NCI-H1048 (cell line): Measurements from ENCODE around the gene GHSR.

Experiments
- DNase-seq: peaks from one replicate; lab custom pipeline; 2025; lab: John Stamatoyannopoulos, UW

Gene GHSR, protein sequence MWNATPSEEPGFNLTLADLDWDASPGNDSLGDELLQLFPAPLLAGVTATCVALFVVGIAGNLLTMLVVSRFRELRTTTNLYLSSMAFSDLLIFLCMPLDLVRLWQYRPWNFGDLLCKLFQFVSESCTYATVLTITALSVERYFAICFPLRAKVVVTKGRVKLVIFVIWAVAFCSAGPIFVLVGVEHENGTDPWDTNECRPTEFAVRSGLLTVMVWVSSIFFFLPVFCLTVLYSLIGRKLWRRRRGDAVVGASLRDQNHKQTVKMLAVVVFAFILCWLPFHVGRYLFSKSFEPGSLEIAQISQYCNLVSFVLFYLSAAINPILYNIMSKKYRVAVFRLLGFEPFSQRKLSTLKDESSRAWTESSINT

DNA sequence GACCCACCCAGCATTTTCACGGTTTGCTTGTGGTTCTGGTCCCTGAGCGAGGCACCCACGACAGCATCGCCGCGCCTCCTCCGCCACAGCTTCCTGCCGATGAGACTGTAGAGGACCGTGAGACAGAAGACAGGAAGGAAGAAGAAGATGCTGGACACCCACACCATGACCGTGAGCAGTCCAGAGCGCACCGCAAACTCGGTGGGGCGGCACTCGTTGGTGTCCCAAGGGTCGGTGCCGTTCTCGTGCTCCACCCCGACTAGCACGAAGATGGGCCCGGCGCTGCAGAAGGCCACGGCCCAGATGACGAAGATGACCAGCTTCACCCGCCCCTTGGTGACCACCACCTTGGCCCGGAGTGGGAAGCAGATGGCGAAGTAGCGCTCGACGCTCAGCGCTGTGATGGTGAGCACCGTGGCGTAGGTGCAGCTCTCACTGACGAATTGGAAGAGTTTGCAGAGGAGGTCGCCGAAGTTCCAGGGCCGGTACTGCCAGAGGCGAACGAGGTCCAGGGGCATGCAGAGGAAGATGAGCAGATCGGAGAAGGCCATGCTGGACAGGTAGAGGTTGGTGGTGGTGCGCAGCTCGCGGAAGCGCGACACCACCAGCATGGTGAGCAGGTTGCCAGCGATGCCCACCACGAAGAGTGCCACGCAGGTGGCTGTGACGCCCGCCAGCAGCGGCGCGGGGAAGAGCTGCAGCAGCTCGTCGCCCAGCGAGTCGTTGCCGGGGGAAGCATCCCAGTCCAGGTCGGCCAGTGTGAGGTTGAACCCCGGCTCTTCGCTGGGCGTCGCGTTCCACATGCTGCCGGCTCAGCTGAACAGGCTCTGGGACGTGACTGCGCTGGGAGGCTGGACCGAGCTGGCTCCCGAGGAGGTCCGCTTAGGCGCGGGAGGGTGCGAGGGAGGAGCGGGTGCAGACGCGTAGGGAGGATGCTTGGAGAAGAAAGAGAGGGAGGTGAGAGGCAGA lies at the start of gene GHSR:
TSS of gene GHSR (minus strand) at position 846 of the 969 bp plus-strand sequence. CDS start at position 803, 43 bp downstream.
- no peak for DNase-seq

DNA sequence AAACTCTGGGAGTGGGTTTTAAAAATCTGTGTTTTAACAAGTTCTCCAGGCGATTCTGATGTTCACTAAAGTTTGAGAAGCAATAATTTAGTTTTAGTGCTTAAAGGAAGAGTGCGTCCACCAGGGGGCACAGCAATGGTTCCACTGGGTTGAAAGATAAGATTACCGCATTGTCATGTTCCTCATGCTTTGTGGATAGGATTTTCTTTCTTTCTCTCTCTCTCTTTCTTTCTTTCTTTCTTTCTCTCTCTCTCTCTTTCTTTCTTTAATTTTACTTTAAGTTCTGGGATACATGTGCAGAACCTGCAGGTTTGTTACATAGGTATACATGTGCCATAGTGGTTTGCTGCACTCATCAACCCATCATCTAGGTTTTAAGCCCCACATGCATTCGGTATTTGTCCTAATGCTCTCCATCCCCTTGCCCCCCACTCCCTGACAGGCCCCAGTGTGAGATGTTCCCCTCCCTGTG lies 42.0 kb upstream of the GHSR start:
- DNase-seq = peak; percentile 20

DNA sequence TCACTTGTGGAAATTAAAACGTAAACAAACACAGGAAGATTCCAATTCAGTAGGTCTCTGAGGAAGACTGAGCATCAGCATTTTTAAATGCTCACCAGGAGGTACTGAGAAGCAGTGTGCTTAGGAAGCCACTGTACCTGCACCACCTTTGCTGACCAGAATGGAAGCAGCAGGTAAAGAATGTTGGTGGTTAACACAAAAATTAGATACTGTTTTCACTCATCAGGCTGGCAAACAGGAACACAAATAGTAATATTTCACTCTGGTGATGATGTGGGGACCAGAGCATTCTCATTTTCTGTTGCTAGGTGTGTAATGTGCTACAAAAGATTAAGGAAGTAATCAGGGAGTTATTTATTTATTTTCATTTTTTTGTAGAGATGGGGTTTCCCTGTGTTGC lies 29.9 kb upstream of the GHSR start:
- no peak for DNase-seq

DNA sequence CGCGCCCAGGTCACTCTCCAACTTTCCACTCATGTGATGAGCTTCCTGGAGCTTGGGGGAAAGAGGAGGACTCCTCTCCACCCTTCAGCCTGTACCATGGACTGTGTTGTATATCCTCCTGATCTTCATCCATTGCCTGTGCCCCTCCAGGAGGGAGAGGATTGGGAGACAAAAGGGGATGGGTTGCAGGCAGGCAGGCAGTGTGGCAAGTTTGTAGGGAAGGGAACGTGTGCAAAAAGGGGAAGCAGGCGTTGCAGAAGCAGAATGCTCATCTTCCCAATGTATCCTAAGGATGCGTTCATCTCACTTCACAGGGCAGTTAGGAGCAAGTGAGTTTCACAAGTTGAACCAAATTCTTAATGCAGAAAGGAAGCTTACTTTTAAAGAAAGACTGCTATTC lies 28.1 kb upstream of the GHSR start:
- DNase-seq = no peak

DNA sequence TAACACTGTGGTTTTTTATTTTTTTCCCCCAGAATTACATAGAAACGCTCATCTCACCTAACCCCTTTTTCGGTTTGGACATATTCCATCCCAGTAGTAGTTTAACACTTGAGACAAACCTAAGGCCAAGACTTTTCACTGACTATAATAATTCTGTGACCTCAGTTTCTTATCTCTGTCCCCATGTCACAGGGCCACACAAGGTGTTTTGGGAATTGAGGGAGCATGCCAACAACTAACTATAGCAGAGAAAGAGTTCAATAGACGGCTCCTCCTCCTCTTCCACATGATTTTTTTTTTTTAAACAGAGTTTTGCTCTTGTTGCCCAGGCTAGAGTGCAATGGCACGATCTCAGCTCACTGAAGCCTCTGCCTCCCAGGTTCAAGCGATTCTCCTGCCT lies 27.4 kb upstream of the GHSR start:
- no peak for DNase-seq

DNA sequence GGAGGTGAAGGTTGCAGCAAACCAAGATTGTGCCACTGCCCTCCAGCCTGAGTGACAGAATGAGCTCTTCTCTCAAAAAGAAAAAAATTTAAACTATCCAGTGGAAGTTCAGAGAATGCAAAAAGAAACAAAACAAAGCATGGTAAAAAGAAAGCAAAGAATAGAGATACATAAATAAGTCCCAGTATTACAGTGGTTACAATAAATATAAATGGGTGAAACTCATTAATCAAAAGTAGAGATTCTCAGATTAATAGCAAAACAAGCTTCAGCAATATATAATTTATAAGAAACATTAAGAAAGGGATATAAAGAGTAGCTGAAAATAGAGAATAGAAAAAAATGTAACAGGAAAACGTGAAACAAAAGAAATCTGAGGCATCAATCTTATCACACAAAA lies 23.6 kb upstream of the GHSR start:
- no peak for DNase-seq

DNA sequence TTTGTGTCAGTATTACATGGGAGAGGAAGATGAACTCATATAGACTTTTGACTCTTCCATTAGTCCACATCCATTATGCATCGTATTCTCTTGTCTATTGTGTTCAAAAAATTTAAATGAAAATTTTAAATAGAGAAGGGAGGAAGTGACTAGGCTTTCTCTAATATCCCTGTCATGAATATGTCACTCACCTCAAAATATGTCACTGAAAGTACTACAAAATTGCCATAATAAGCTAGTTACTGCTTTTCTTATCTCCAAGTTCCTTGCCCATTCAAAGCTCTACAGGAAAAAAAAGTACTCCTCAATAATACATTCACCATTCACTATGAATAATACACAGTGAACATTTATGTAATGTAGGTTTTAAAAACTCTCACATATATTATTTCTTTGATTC lies 22.3 kb upstream of the GHSR start:
- no peak for DNase-seq

DNA sequence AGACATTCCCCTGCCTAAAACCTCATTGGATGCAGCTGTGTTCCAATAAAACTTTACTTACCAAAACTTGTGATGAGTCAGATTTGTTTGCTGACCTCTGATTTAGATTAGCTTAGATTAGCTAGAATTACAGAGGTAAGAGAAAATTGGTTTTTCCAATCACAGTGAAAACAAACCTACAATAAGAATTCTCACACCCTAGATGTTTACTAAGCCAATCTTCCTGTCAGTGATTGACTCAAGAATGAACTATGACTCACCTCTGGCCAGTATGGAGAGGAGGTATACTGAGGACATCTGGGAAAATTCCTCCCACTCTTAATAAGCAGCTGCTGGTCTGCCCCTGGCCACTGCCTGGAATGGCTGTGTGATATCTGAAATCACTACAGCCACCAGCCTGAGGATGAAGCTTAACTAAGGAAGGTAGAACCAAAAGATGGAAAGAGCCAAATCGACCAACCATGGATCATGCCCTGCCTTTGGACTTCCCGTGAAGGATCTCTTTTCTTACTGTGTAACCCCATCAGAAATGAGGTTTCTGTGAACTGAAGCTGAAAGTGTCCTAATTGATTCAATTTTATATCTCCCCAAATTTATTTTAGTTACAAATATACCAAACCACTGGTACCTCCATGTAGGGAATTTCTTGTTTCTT lies 19.0 kb upstream of the GHSR start:
- DNase-seq = no peak

DNA sequence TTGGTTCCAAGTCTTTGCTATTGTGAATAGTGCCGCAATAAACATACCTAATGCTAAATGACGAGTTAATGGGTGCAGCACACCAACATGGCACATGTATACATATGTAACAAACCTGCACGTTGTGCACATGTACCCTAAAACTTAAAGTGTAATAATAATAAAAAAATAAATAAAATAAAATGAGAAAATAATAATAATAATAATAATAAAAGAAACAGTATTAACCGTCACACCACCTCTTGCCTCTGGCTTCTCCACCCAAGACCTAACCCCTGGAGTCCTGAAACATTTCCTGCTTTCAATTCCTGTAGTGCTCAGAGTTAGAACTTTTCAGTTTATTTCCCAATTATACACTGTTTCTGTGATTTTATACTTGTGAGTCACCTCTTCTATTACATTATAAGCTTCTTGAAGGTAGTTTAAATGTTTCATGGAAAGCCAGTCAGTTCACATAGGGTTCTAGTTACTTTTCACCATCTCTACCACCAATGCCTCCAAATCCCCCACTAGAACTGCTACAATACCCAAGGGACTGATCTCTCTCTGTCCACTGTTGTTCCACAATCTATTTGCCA lies 18.4 kb upstream of the GHSR start:
- no peak for DNase-seq

DNA sequence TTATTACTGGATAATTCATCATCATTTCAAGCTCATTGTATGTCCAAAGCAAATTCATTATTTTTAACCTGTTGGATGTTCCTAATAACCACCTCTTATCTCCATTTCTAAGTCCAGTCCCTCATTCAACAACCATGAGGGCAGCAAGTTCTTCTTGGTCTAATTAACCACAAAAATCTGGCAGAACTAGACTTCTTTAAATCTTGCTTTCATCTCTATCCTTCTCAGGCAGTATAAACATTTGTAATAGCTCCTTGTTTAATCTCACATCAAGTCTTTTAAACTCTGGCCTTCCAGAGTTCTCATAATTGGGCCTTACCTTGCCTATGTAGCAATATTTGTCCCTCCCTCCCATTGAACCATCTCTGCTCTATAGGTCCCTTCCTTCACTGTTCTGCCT lies 17.0 kb upstream of the GHSR start:
- DNase-seq = no peak

DNA sequence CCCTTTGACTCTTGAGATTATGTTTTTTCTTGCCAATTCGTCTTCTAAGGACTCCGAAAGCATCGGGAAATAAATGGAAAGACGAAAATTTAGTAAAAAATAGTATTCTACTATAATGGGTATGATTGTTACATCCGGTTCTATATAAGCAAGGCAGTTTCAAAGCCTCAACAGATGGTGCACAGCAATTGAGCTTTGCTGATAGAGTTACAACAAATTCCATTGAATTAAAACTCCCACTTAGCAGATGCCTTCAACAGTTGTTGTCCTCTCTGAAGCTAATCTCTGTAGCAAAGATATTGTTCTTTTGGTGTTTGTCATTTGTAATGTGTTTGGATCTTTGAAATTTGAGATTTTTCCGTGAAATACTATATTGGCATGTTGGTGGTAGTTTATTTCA lies 16.1 kb upstream of the GHSR start:
- no peak for DNase-seq

DNA sequence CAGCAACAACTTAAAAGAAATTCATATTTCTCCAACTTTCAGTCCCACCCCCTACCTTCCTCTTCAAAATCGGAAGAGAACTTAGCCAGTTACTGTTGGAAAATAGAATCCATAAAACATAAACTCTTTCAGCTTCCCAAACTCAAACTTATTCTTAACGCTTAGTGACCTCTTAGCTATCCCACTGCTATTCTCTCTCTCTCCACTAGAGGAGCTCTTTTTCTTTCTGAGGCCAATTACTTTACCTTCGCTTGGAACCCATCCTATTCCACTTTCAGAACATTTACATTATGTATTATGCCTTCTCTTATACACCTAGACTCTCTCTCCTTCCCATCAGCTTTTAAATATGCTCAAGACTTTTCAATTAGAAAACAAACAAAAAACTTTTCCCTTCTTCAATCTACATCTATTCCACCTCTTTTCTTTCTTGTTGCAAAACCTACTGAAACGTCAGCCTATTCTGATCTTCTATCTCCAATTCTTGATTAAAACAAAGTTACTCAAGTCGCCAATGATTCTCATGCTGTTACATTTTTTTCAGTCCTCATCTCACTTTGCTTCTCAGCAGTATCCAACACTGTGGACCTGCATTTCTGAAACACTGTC lies 13.4 kb upstream of the GHSR start:
- DNase-seq = no peak

DNA sequence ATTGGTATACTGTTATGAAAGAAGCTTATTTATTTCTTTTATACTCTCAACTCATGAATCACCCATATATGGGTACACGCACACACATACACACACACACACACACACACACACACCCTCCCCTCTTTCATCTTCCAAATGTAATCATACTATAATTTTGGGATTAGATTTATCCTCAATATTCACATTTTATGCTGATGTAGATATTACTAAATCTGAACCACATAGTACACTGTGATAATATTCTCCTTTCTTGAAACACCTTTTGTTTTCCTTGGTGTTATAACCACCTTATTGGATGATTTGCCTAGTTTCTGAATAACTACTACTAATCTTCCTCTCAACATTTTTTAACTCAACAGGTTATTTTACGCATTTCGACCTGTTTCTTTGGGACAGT lies 8.1 kb upstream of the GHSR start:
- no peak for DNase-seq

DNA sequence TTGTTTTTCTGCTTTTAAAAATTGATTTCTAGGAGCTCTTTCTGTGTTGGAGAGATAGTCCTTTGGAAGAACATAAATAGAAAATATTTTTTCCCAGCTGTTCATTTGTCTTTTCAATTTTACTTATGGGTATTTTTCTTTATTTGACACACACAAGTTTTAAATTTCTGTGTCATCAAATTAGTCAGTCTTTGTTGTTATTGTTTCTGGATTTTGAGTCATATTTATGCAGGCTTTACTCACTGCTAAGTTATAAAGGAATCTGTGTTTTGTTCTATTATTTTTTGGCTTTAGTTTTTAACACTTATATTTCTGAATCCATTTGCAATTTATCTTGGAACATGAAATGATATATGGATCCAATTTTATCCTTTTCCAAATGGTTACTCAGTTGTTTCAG lies 5.9 kb upstream of the GHSR start:
- no peak for DNase-seq

DNA sequence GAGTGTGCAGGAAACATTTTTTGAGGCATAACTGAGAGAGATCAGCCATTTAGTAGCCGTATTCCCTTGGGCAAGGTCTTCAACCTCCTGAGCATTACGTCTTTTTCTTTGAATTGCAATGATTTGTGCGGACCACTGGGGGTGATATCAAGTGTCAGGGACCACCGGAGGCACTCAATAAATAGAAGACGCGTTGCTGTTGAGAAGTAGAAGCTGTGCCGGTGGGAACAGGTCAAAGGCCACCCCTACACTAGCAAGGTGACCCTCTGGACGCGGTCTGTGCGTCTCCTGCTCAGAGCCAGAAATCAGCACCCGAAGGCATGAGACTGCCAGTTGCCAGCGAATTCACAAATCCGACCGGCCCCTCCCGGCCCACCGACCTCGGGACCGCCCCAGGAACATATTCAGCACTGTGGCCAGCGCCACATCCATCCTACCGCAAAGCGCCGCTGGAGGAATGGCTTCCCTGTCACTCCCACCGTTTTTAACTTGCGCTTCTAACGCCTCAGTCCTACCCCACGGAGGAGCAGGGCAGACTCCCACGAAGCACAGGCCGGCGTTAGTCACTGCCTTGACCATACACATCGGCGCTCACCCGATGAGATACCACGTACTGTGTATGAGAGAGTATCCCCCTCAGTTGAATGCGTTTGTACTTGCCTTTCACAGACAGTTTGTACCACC lies 1.4 kb upstream of the GHSR start:
- no peak for DNase-seq

DNA sequence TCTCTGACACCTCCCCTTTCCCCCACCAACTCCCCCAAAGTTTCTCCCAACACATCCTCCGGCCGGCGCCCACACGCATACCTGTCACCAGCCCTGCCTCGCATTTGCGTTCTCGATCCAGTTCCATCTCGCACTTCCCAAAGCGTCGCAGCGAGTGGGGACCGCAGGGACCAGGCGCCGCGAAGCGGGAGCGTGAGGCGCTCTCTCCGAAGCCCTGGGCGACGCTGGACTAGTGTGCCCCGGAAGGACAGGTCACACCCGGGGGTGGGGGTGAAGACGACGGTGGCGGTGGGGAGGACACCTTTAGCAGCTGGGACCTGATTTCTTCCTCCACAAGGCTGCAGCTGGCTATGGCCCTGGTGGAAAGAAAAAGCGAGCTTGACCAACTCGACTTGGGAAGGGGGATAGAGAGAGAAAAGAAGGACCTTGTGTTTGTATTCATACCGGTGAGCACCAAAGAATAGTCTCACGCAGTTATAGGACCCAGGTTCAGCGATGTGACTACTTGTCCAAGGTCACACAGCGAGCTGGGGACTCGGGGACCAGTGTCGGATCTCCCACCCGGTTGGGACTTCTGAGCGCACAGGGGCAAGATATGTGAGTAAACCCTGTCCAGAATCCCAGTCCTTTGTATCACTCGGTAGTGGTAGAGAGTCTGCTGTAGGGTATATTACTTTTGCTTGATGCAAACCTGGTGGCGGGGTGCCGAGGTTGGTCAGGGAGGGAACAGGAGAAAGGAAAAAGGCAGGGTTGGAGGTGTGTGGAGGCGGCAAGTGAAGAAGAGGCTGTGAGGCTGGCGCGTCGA lies 607 bp upstream of the GHSR start:
- DNase-seq = no peak

DNA sequence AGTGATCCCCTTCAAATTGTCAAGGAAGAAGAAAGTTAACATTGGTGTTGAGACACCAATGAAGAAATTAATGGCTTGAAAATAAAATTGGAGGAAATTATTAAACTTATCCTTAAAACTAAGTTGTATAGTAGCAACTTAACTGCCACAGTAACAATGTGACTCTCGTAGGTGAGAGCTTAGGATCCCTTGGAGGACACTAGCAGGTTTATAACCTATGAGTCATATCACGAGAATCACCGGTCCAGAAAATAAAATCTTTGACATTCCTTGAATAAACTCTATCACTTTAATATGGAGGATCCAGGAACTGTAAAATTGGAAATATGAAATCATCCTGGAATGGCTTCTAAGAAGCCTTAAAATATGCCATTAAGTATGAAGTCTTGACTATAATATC lies 2.1 kb downstream of the GHSR start:
- DNase-seq = no peak

DNA sequence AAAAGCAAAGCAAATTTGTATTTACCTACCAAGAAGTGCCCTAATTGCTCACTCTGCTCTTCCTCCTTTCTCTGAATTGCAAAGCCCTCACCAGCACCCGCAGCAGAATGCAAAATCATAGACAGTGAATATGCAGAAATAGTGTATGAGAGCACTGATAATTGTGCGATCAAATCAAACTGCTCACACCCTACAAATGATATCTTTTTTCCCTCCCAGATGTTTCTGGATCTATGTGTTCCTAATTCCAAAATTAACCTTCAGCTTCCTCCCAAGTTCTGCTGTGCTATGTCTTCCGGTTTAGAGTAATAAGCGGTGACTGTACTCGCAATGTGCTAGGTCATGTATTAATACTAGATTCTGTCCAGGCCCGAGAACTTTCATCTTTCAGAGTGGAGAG lies 3.4 kb downstream of the GHSR start:
- no peak for DNase-seq

DNA sequence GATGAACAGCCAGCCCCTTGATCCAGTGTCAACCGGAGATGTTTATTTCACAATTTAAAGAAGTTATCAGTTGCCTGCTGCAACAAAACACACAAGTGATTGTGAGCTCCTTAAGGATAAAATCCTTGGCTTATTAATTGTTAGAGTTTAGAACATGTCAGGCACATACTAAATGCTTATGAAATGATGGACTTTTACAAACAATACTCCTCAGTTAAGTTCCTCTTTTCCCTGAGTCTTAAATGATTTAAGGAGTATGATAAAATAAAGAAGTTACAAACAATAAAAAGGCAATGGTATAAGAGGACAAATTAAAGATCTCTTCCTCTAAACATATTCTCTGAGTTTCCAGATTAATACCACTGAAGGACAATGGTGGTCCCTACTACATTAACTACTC lies 5.7 kb downstream of the GHSR start:
- no peak for DNase-seq

DNA sequence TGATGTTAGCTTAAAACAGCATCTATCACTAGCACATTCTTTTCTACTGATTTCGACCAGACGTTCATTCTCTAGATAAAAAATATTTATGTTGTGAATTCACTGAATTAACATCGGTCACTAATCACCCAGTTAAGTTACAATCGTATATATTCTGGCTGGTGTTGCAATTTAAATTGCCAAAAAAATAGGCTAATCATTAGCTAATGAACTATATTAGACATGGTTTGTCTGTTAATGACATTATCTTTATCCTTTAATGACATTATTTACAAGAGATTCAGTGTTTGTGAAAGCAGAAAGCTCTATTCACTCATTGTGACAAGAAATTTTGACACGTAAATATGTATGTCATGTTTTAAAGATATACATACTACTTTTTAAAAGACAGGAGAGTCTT lies 6.7 kb downstream of the GHSR start:
- no peak for DNase-seq
